ENCODE results near the gene TENM3.

Gene TENM3

GRCh38 chr4:182625193-182625592, 382.0 kb downstream of the TENM3 start:
- no peaks in the 10 kb centered on the region for H3K27me3 ChIP-seq (replicated peaks; ENCODE audit: control insufficient read depth, insufficient read depth, low read length, poor library complexity, severe bottlenecking)
- H3K36me3 ChIP-seq (ENCODE audit: control insufficient read depth, insufficient read depth, low read length) = no peaks in the 10 kb centered on the region
- no peak overlapping the region for H3K4me3 ChIP-seq (ENCODE audit: insufficient read depth, low read depth, low read length, poor library complexity, severe bottlenecking)
- no peak overlapping the region for H3K27ac ChIP-seq (ENCODE audit: insufficient read depth, low read length, poor library complexity, severe bottlenecking)
- H3K9me3 ChIP-seq (ENCODE audit: control insufficient read depth, low read length) = no peaks in the 10 kb centered on the region
- DNase-seq = no peak
- H3K4me1 ChIP-seq (ENCODE audit: control insufficient read depth, insufficient read depth, low read length, poor library complexity, severe bottlenecking) = no peaks in the 10 kb centered on the region

DNA sequence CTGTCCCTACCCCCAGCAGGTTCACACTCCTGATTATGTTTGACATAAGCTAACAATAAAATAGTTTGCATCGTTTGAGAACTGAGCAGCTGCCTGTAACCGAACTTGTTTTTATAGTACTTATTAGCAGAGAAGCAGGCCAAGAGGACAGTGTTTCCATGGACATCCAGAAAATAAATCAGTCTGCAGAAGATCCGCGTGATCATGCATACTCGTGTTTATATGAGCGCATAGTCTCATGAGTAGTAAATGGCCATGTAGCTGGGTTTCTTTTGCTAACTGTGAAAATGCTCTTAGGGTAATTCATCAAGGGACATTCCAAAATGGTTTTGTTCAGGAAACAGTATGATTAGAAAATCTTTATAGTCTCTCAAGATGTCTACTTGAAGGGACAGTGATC, 384.8 kb downstream of the TENM3 start:
- H3K4me3 ChIP-seq (ENCODE audit: insufficient read depth, low read depth, low read length, poor library complexity, severe bottlenecking) = no peak overlapping the region
- no peaks in the 10 kb centered on the region for H3K27me3 ChIP-seq (replicated peaks; ENCODE audit: control insufficient read depth, insufficient read depth, low read length, poor library complexity, severe bottlenecking)
- no peak for DNase-seq
- no peaks in the 10 kb centered on the region for H3K9me3 ChIP-seq (ENCODE audit: control insufficient read depth, low read length)
- no peak overlapping the region for H3K27ac ChIP-seq (ENCODE audit: insufficient read depth, low read length, poor library complexity, severe bottlenecking)
- H3K4me1 ChIP-seq (ENCODE audit: control insufficient read depth, insufficient read depth, low read length, poor library complexity, severe bottlenecking) = no peaks in the 10 kb centered on the region
- H3K36me3 ChIP-seq (ENCODE audit: control insufficient read depth, insufficient read depth, low read length) = no peaks in the 10 kb centered on the region

GRCh38 chr4:182628544-182628943, 385.3 kb downstream of the TENM3 start:
- no peak overlapping the region for H3K27ac ChIP-seq (ENCODE audit: insufficient read depth, low read length, poor library complexity, severe bottlenecking)
- no peaks in the 10 kb centered on the region for H3K36me3 ChIP-seq (ENCODE audit: control insufficient read depth, insufficient read depth, low read length)
- no peaks in the 10 kb centered on the region for H3K4me1 ChIP-seq (ENCODE audit: control insufficient read depth, insufficient read depth, low read length, poor library complexity, severe bottlenecking)
- H3K4me3 ChIP-seq (ENCODE audit: insufficient read depth, low read depth, low read length, poor library complexity, severe bottlenecking) = no peak overlapping the region
- DNase-seq = no peak
- H3K27me3 ChIP-seq (replicated peaks; ENCODE audit: control insufficient read depth, insufficient read depth, low read length, poor library complexity, severe bottlenecking) = no peaks in the 10 kb centered on the region
- no peaks in the 10 kb centered on the region for H3K9me3 ChIP-seq (ENCODE audit: control insufficient read depth, low read length)

DNA sequence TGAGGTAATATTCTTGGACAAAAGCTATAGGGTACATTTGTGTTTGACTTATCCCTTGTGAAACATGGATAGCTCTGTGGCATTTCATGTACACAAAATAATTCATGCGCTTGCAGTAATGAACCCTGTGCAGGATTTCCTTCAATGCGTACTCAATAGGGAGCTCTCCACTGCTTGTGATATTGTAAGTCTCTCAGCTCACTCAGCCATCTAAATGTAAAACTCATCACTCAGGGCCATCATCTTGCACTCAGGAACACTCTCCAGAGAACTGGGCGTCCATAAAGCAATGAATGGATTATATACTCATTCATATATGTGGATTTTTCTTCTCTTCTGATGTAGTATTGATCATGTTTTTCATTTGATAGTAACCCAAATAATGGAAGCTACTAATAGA, 385.9 kb downstream of the TENM3 start:
- H3K4me3 ChIP-seq (ENCODE audit: insufficient read depth, low read depth, low read length, poor library complexity, severe bottlenecking) = no peak overlapping the region
- H3K27me3 ChIP-seq (replicated peaks; ENCODE audit: control insufficient read depth, insufficient read depth, low read length, poor library complexity, severe bottlenecking) = no peaks in the 10 kb centered on the region
- DNase-seq = no peak
- H3K9me3 ChIP-seq (ENCODE audit: control insufficient read depth, low read length) = no peaks in the 10 kb centered on the region
- H3K4me1 ChIP-seq (ENCODE audit: control insufficient read depth, insufficient read depth, low read length, poor library complexity, severe bottlenecking) = no peaks in the 10 kb centered on the region
- no peaks in the 10 kb centered on the region for H3K36me3 ChIP-seq (ENCODE audit: control insufficient read depth, insufficient read depth, low read length)
- H3K27ac ChIP-seq (ENCODE audit: insufficient read depth, low read length, poor library complexity, severe bottlenecking) = no peak overlapping the region

DNA sequence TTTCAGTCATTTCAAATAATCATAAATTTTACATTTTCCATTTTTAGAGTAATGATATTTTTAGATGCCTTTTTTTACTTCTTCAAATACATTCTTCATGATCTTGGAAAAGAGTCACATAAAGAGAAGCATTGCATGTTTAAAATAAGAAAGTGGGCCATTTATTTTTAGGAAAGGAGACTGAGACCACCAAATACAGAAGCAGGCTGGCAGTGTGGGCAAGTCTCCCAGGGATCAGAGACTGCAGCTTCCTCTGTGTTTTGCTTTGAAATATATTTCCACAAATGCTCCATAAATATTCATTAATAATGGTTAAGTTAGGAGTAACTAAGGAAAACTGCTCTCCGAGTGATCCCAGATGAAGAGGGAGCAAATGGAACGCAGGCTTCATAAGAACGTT, 397.3 kb downstream of the TENM3 start:
- no peak overlapping the region for H3K4me3 ChIP-seq (ENCODE audit: insufficient read depth, low read depth, low read length, poor library complexity, severe bottlenecking)
- no peaks in the 10 kb centered on the region for H3K27me3 ChIP-seq (replicated peaks; ENCODE audit: control insufficient read depth, insufficient read depth, low read length, poor library complexity, severe bottlenecking)
- H3K27ac ChIP-seq (ENCODE audit: insufficient read depth, low read length, poor library complexity, severe bottlenecking) = no peak overlapping the region
- no peak for DNase-seq
- H3K36me3 ChIP-seq (ENCODE audit: control insufficient read depth, insufficient read depth, low read length) = no peaks in the 10 kb centered on the region
- H3K9me3 ChIP-seq (ENCODE audit: control insufficient read depth, low read length) = no peaks in the 10 kb centered on the region
- no peaks in the 10 kb centered on the region for H3K4me1 ChIP-seq (ENCODE audit: control insufficient read depth, insufficient read depth, low read length, poor library complexity, severe bottlenecking)

- H3K4me3 ChIP-seq (ENCODE audit: insufficient read depth, low read depth, low read length, poor library complexity, severe bottlenecking) = no peak overlapping the region
- H3K36me3 ChIP-seq (ENCODE audit: control insufficient read depth, insufficient read depth, low read length) = no peaks in the 10 kb centered on the region
- no peaks in the 10 kb centered on the region for H3K9me3 ChIP-seq (ENCODE audit: control insufficient read depth, low read length)
- H3K27ac ChIP-seq (ENCODE audit: insufficient read depth, low read length, poor library complexity, severe bottlenecking) = no peak overlapping the region
- no peaks in the 10 kb centered on the region for H3K4me1 ChIP-seq (ENCODE audit: control insufficient read depth, insufficient read depth, low read length, poor library complexity, severe bottlenecking)
- H3K27me3 ChIP-seq (replicated peaks; ENCODE audit: control insufficient read depth, insufficient read depth, low read length, poor library complexity, severe bottlenecking) = no peaks in the 10 kb centered on the region
- no peak for DNase-seq
Observed at GRCh38 chr4:182640932-182641331, 397.7 kb downstream of the TENM3 start.

DNA sequence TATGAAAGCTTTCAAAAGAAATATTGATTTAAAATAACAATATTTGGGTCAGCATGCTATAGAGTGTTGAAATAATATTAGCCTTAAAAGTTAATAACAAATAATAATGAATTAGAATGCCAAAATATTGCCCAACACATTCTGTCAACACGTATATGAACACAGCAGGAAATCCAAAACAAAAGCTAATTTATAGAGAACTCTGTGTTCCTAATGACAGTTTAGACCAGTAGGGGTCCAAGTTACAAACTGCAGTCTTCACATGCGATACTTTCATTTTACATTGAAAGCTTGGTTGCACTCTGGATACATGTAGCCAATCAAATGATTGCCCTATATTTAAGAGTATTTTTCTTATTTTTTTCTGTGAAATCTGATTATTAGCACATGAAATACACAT, 399.6 kb downstream of the TENM3 start:
- no peak for DNase-seq
- Histone ChIP-seq H3K9me3 (ENCODE audit: control insufficient read depth, low read length) (no peaks in the 10 kb centered on the region), H3K27me3 (replicated peaks; ENCODE audit: control insufficient read depth, insufficient read depth, low read length, poor library complexity, severe bottlenecking) (no peaks in the 10 kb centered on the region), H3K36me3 (ENCODE audit: control insufficient read depth, insufficient read depth, low read length) (no peaks in the 10 kb centered on the region), H3K27ac (ENCODE audit: insufficient read depth, low read length, poor library complexity, severe bottlenecking) (no peak overlapping the region), H3K4me1 (ENCODE audit: control insufficient read depth, insufficient read depth, low read length, poor library complexity, severe bottlenecking) (no peaks in the 10 kb centered on the region), H3K4me3 (ENCODE audit: insufficient read depth, low read depth, low read length, poor library complexity, severe bottlenecking) (no peak overlapping the region)

DNA sequence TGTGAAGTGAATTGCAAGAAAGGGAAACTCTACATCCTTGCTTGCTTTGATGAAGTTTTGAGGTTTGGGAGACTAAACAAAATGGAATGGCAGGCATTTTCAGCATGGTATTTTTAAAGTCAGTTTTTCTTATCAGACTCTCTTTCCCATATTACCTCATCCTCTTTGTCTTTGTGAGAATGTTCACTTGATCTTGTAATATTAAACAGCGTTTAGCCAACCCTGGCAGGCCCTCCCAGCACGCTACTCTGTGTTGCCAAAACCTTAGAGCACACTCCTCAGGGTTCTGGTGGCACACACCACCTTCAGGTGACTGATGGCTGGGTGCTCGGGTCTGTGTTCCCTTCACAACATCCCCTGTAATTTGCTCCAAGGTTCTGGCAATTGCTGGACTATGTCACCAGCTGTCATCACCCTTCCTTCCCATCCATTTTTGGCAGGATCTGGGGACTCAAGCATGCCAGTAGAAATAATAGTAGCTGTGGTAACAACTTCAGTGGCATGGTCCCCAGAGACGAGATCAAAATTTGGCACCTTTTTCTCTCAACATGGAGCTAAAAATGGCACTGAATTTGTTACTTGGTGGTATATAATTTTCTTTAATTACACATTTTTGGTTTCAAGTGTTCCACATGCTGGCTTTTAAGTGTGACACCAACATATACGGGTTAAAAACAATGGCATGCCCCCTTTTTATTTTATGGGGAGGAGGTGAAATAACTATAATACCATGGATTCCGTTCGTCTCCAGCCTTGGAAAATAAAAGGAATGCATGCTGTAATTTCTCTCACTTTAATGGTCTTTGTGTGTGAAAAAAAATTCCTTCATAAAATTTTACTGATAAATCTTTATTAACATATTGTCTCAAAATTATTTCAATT, 400.8 kb downstream of the TENM3 start:
- Histone ChIP-seq H3K36me3 (ENCODE audit: control insufficient read depth, insufficient read depth, low read length) (no peaks in the 10 kb centered on the region), H3K4me3 (ENCODE audit: insufficient read depth, low read depth, low read length, poor library complexity, severe bottlenecking) (no peak overlapping the region), H3K27ac (ENCODE audit: insufficient read depth, low read length, poor library complexity, severe bottlenecking) (no peak overlapping the region), H3K27me3 (replicated peaks; ENCODE audit: control insufficient read depth, insufficient read depth, low read length, poor library complexity, severe bottlenecking) (no peaks in the 10 kb centered on the region), H3K4me1 (ENCODE audit: control insufficient read depth, insufficient read depth, low read length, poor library complexity, severe bottlenecking) (no peaks in the 10 kb centered on the region), H3K9me3 (ENCODE audit: control insufficient read depth, low read length) (no peaks in the 10 kb centered on the region)
- no peak for DNase-seq

- no peak overlapping the region for H3K27ac ChIP-seq (ENCODE audit: insufficient read depth, low read length, poor library complexity, severe bottlenecking)
- H3K36me3 ChIP-seq (ENCODE audit: control insufficient read depth, insufficient read depth, low read length) = no peaks in the 10 kb centered on the region
- no peak overlapping the region for H3K4me3 ChIP-seq (ENCODE audit: insufficient read depth, low read depth, low read length, poor library complexity, severe bottlenecking)
- H3K4me1 ChIP-seq (ENCODE audit: control insufficient read depth, insufficient read depth, low read length, poor library complexity, severe bottlenecking) = no peaks in the 10 kb centered on the region
- no peaks in the 10 kb centered on the region for H3K9me3 ChIP-seq (ENCODE audit: control insufficient read depth, low read length)
- no peak for DNase-seq
- H3K27me3 ChIP-seq (replicated peaks; ENCODE audit: control insufficient read depth, insufficient read depth, low read length, poor library complexity, severe bottlenecking) = no peaks in the 10 kb centered on the region
Observed at GRCh38 chr4:182644683-182645050, 401.5 kb downstream of the TENM3 start.

GRCh38 chr4:182645511-182645910, 402.3 kb downstream of the TENM3 start:
- H3K9me3 ChIP-seq (ENCODE audit: control insufficient read depth, low read length) = no peaks in the 10 kb centered on the region
- no peaks in the 10 kb centered on the region for H3K27me3 ChIP-seq (replicated peaks; ENCODE audit: control insufficient read depth, insufficient read depth, low read length, poor library complexity, severe bottlenecking)
- DNase-seq = no peak
- no peaks in the 10 kb centered on the region for H3K4me1 ChIP-seq (ENCODE audit: control insufficient read depth, insufficient read depth, low read length, poor library complexity, severe bottlenecking)
- no peak overlapping the region for H3K4me3 ChIP-seq (ENCODE audit: insufficient read depth, low read depth, low read length, poor library complexity, severe bottlenecking)
- no peaks in the 10 kb centered on the region for H3K36me3 ChIP-seq (ENCODE audit: control insufficient read depth, insufficient read depth, low read length)
- H3K27ac ChIP-seq (ENCODE audit: insufficient read depth, low read length, poor library complexity, severe bottlenecking) = no peak overlapping the region

Data from effector memory CD4-positive, alpha-beta T cell (primary cell).